CD14-positive monocyte (primary cell): ENCODE data around the gene VSIR. TPM values are rescaled to one million over a fixed set of nuclear protein-coding genes. Genes with fewer than 3 reads are reported as not detected.
A peak's percentile ranks its signal among the peaks of the same experiment; 100 is the strongest.

Experiments
- DNase-seq, 3 donors: peaks; one replicate each; pipeline ENCODE4 v3.0.0-alpha.2; 2011 to 2022
- H2AFZ ChIP-seq: 2 replicates; pipeline ENCODE4 v1.6.0; 2012; ENCODE audit warnings: mild to moderate bottlenecking, low read depth, low read length, inconsistent platforms; ENCODE audit not compliant: insufficient read depth, poor library complexity, severe bottlenecking
- H3K27ac ChIP-seq, 2 donors: 1 replicate in 1 of 2; 2 replicates in 1 of 2; pipeline ENCODE4 v1.5.1; 2012 to 2013; ENCODE audit warnings: low read length in 2 of 2, control low read depth in 1 of 2, inconsistent platforms in 1 of 2, low read depth in 1 of 2, mild to moderate bottlenecking in 1 of 2
- H3K27me3 ChIP-seq, 2 donors: one replicate each; pipeline versions ENCODE4 v1.6.0 to v1.6.1; 2011 to 2013; ENCODE audit warnings: low read length in 2 of 2; ENCODE audit not compliant: control insufficient read depth in 2 of 2, insufficient read depth in 2 of 2
- H3K36me3 ChIP-seq, 2 donors: replicated peaks in 1 of 2; 1 replicate in 1 of 2; 2 replicates in 1 of 2; pipeline versions ENCODE4 v1.5.1 to v1.6.1; 2012 to 2013; ENCODE audit warnings: low read length in 2 of 2, control low read depth in 1 of 2, inconsistent platforms in 1 of 2, mild to moderate bottlenecking in 1 of 2; ENCODE audit not compliant: insufficient read depth in 2 of 2, control insufficient read depth in 1 of 2
- H3K4me1 ChIP-seq, 2 donors: 1 replicate in 1 of 2; 2 replicates in 1 of 2; pipeline versions ENCODE4 v1.5.1 to v1.6.1; 2012 to 2013; ENCODE audit warnings: low read length in 2 of 2, control low read depth in 1 of 2, inconsistent platforms in 1 of 2, mild to moderate bottlenecking in 1 of 2, moderate library complexity in 1 of 2; ENCODE audit not compliant: insufficient read depth in 2 of 2, control insufficient read depth in 1 of 2
- H3K4me2 ChIP-seq: replicated peaks from 2 replicates; pipeline ENCODE3; 2012; ENCODE audit warnings: low read length, moderate library complexity, mild to moderate bottlenecking; ENCODE audit not compliant: poor library complexity, severe bottlenecking; ENCODE audit errors: extremely low read depth
- H3K4me3 ChIP-seq, 3 experiments: fragments of 200-600 bp in 1 of 3; sonication (generic) in 1 of 3; replicated peaks in 1 of 3; 1 replicate in 2 of 3; 2 replicates in 1 of 3; pipeline ENCODE4 v1.5.1; 2011 to 2013; ENCODE audit warnings: low read length in 3 of 3, mild to moderate bottlenecking in 3 of 3, control low read depth in 2 of 3, low read depth in 2 of 3, inconsistent platforms in 1 of 3, moderate library complexity in 1 of 3
- H3K79me2 ChIP-seq: 2 replicates; pipeline ENCODE4 v1.6.0; 2012; ENCODE audit warnings: mild to moderate bottlenecking, control low read depth, inconsistent platforms, low read length, moderate library complexity; ENCODE audit not compliant: insufficient read depth
- H3K9ac ChIP-seq: 2 replicates; pipeline ENCODE4 v1.6.0; 2017; ENCODE audit warnings: low read length, mild to moderate bottlenecking; ENCODE audit not compliant: insufficient read depth, poor library complexity, severe bottlenecking
- H3K9me3 ChIP-seq, 2 donors: replicated peaks in 1 of 2; 1 replicate in 1 of 2; 2 replicates in 1 of 2; pipeline versions ENCODE4 v1.5.1 to v1.6.1; 2012 to 2013; ENCODE audit warnings: low read length in 2 of 2, control low read depth in 1 of 2; ENCODE audit not compliant: control insufficient read depth in 1 of 2, insufficient read depth in 1 of 2
- H4K20me1 ChIP-seq: 2 replicates; pipeline ENCODE4 v1.6.0; 2012; ENCODE audit warnings: mild to moderate bottlenecking, low read length, control low read depth, moderate library complexity; ENCODE audit not compliant: insufficient read depth
- H3K27ac Mint-ChIP-seq, 7 donors: one replicate each; pipeline ENCODE4 v1.8.0; 2020; ENCODE audit warnings: mild to moderate bottlenecking in 7 of 7, mixed read lengths in 7 of 7, moderate library complexity in 6 of 7, inconsistent platforms in 2 of 7
- H3K27me3 Mint-ChIP-seq, 3 donors: one replicate each; pipeline ENCODE4 v1.8.0; 2021 to 2022; ENCODE audit warnings: low read depth in 3 of 3, mild to moderate bottlenecking in 3 of 3, mixed read lengths in 3 of 3, moderate library complexity in 3 of 3, inconsistent platforms in 1 of 3
- H3K36me3 Mint-ChIP-seq, 2 donors: one replicate each; pipeline ENCODE4 v1.8.0; 2020; ENCODE audit warnings: mixed read lengths in 2 of 2, inconsistent platforms in 1 of 2, mild to moderate bottlenecking in 1 of 2
- H3K4me1 Mint-ChIP-seq: one replicate; pipeline ENCODE4 v1.8.0; 2020; ENCODE audit warnings: mild to moderate bottlenecking, mixed read lengths
- H3K4me3 Mint-ChIP-seq, 2 donors: one replicate each; pipeline ENCODE4 v1.8.0; 2020; ENCODE audit warnings: mild to moderate bottlenecking in 2 of 2, mixed read lengths in 2 of 2, moderate library complexity in 1 of 2
- H3K9me3 Mint-ChIP-seq, 7 donors: one replicate each; pipeline ENCODE4 v1.8.0; 2020 to 2022; ENCODE audit warnings: mixed read lengths in 7 of 7, mild to moderate bottlenecking in 6 of 7, moderate library complexity in 6 of 7, inconsistent platforms in 2 of 7
- whole genome bisulfite sequencing: methylation state at CpG from one replicate; pipeline ENCODE4 v1.1.5; 2013; ENCODE audit warnings: missing lambda C conversion rate; ENCODE audit not compliant: insufficient coverage; 5-methylcytosine and 5-hydroxymethylcytosine counted together
- intact Hi-C, 2 donors: fragments of 100-400 bp; cut with micrococcal nuclease; formaldehyde crosslinking; loops; one replicate each; pipeline versions ENCODE4 v1.15.0 to v1.15.1; 2023
- polyA plus RNA-seq, 3 donors: library from polyadenylated mRNA; depleted of rRNA in 1 of 3; unstranded in 2 of 3; stranded (reverse) in 1 of 3; fragments of 300-500 nt in 2 of 3; fragments of >200 nt in 1 of 3; fragmentation: Illumina TruSeq in 2 of 3; gene quantifications; 1 replicate in 2 of 3; 2 replicates in 1 of 3; pipeline ENCODE4 v1.2.3, GENCODE V29; 2012 to 2021
- TF ChIP-seq, protein P1 (sequence below): fragments of 200-600 bp; IDR thresholded peaks from one replicate; pipeline ENCODE4 v1.8.0; 2022; ENCODE audit warnings: antibody characterized with exemption, mild to moderate bottlenecking

VSIR gene
- polyA plus RNA-seq, 3 donors: 635 to 1,133 (median 801) TPM

DNA sequence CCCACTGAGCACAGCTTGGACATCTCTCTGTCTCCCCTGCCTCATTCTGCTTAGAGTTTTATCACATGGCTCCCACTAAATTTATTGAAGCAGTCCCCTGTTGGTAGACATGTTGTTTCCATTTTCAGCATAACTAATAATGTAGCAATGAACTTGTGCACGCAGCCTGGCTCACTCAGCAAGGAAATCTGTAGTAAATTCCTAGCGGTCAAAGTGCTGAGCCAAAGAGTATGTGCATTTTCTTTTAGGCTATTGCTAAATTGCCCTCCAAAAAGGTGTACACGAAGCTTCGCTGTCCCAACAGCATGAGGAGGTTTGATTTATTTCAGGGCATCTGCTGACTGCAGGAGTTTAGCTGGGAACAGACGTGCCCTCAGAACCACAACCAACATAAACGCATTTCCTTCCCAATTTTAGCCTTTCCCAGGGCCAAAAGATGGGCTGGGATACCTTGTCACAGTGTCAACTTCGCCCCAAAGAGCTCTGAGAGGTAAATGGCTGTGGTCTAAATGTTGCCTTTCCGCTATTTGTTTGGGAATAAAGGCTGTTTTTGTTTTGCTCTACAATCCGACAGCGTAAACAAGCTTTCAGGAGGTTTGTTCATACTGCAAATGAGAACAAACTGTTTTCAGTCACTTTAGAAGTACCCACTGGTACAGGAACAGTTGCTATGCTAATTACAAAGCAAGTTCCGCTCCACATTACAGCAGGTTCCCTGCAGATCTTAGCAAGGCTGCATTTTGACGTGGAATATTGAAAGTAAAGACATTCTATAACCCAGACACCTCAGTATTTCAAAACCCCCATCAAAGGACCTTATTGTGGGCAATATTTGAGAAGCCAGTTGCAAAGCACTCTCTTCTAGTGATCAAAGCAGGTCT is 16.8 kb downstream of the VSIR start:
- H3K27me3 ChIP-seq: no peaks in the 10 kb centered on the region
- H3K27me3 Mint-ChIP-seq: no peaks in the 10 kb centered on the region
- peaks cover 0 to 2% (median 0%) of the 10 kb centered on the region in 7 donors for H3K9me3 Mint-ChIP-seq
- peak overlapping the region in 1 of 3 experiments; percentile 64 for H3K4me3 ChIP-seq
- DNase-seq: peak in 1 of 3 donors; percentile 48
- peak overlapping the region; percentile 69 for H3K4me2 ChIP-seq
- H3K4me1 ChIP-seq: peaks cover 94 to 96% of the 10 kb centered on the region in 2 donors
- peaks cover 91% of the 10 kb centered on the region for H3K79me2 ChIP-seq
- no peak overlapping the region for H2AFZ ChIP-seq
- no peak overlapping the region for H3K9ac ChIP-seq
- WGBS: 0% methylated on average over 3 of the region's 12 CpGs
- intact Hi-C loops: no loop called here
- peaks cover 94% of the 10 kb centered on the region for H3K4me1 Mint-ChIP-seq
- H3K36me3 Mint-ChIP-seq: peaks cover 80 to 90% of the 10 kb centered on the region in 2 donors
- H3K27ac Mint-ChIP-seq: peak overlapping the region; percentile 76 to 95 (median 88)
- peaks cover 77 to 88% of the 10 kb centered on the region in 2 donors for H3K36me3 ChIP-seq
- H3K9me3 ChIP-seq: no peaks in the 10 kb centered on the region
- TF ChIP-seq, protein P1, sequence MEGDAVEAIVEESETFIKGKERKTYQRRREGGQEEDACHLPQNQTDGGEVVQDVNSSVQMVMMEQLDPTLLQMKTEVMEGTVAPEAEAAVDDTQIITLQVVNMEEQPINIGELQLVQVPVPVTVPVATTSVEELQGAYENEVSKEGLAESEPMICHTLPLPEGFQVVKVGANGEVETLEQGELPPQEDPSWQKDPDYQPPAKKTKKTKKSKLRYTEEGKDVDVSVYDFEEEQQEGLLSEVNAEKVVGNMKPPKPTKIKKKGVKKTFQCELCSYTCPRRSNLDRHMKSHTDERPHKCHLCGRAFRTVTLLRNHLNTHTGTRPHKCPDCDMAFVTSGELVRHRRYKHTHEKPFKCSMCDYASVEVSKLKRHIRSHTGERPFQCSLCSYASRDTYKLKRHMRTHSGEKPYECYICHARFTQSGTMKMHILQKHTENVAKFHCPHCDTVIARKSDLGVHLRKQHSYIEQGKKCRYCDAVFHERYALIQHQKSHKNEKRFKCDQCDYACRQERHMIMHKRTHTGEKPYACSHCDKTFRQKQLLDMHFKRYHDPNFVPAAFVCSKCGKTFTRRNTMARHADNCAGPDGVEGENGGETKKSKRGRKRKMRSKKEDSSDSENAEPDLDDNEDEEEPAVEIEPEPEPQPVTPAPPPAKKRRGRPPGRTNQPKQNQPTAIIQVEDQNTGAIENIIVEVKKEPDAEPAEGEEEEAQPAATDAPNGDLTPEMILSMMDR: no peak
- peak overlapping the region; percentile 56 to 76 for H3K4me3 Mint-ChIP-seq
- peaks cover 92% of the 10 kb centered on the region for H4K20me1 ChIP-seq
- H3K27ac ChIP-seq: peak overlapping the region; percentile 70 to 83

DNA sequence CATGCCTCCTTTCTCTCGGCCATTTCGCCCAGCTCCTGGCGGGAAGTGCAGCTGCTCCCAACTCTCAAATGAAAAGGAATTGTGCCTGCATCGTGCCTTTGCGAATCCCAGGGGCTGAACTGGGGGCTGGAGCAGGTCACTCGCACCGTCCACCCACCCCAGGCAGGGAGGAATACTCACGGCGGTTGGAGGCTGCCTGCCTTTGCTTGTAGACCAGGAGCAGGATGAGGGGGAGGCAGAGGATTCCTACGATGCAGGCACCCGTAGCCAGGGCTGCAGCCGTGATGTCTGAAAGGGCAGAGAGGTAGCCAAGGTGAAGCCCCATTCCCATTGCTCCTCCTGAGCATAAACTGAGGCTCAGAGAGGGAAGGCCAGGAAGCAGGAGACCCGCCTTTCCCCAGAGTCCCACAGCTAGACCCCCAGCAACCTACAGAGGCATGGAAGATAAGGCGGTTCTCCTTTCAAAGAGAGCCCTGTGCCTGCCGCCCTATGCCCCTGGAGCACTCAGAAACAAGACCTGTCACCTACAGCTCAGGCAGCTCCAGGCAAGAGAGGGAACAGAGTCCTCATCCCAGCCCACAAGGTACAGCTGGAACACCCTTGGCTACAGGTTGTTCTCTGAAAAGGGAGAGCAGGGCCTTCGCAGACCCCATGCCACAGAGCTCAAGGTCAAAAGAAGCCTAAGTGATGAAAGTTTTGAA is 18.0 kb downstream of the VSIR start:
- H3K36me3 ChIP-seq: peaks cover 76 to 88% of the 10 kb centered on the region in 2 donors
- H3K9ac ChIP-seq: no peak overlapping the region
- peaks cover 85% of the 10 kb centered on the region for H3K79me2 ChIP-seq
- Mint-ChIP-seq H3K36me3 (peaks cover 77 to 89% of the 10 kb centered on the region in 2 donors), H3K9me3 (peaks cover 0 to 2% (median 0%) of the 10 kb centered on the region in 7 donors), H3K27me3 (no peaks in the 10 kb centered on the region), H3K4me1 (peaks cover 92% of the 10 kb centered on the region), H3K4me3 (peak overlapping the region in 1 of 2 donors; percentile 42), H3K27ac (peak overlapping the region; percentile 91 to 96 (median 95))
- H4K20me1 ChIP-seq: peaks cover 90% of the 10 kb centered on the region
- H3K27ac ChIP-seq: peak overlapping the region; percentile 70 to 83
- H3K27me3 ChIP-seq: no peaks in the 10 kb centered on the region
- intact Hi-C loops: no loop called here
- TF ChIP-seq, protein P1: no peak
- DNase-seq: no peak
- H2AFZ ChIP-seq: no peak overlapping the region
- peak overlapping the region in 1 of 3 experiments; percentile 64 for H3K4me3 ChIP-seq
- peaks cover 94 to 96% of the 10 kb centered on the region in 2 donors for H3K4me1 ChIP-seq
- 87% methylated on average over 14 of the region's 16 CpGs for WGBS
- no peaks in the 10 kb centered on the region for H3K9me3 ChIP-seq
- peak overlapping the region; percentile 58 for H3K4me2 ChIP-seq
